Adrenal gland (tissue), 5 donors: Measurements from ENCODE around the gene LEF1.

Experiments used
- POLR2A ChIP-seq, 2 donors: fragments of 450-650 bp; IDR thresholded peaks; one replicate each; pipeline ENCODE4 v1.6.1; 2017; ENCODE audit warnings: antibody characterized with exemption in 2 of 2, mild to moderate bottlenecking in 2 of 2, moderate library complexity in 1 of 2
- TF ChIP-seq, protein P1 (sequence below), 6 experiments: fragments of 450-650 bp in 4 of 6; fragments of 200-600 bp in 2 of 6; sonication (generic) in 1 of 6; IDR thresholded peaks; 1 replicate in 5 of 6; 2 replicates in 1 of 6; pipeline versions ENCODE4 v1.5.1 to v1.8.0; 2016 to 2021; ENCODE audit warnings: antibody characterized with exemption in 6 of 6, mild to moderate bottlenecking in 2 of 6, moderate library complexity in 1 of 6
- donor health status: DM: no; HTN: no; CAD: no.

DNA sequence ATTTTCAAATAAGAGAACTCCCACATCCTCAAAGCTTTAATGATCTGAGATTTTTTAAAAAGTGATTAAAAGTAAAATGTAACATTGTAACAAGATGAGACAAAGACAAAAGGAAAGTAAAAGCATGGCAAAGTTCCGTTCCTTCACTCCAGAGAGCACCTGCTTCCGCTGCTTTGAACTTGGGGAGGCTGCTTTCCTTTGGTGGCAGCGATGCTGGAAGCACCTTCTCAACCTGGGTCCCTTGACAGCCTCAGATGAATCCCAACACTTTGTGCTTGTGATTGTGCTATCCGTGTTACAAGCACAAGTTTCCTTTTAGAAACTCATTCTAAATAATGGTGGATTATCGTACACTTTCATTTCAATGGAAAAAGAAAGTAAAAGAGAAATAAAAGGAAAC, 119.3 kb downstream of the LEF1 start:
- TF ChIP-seq, protein P1, sequence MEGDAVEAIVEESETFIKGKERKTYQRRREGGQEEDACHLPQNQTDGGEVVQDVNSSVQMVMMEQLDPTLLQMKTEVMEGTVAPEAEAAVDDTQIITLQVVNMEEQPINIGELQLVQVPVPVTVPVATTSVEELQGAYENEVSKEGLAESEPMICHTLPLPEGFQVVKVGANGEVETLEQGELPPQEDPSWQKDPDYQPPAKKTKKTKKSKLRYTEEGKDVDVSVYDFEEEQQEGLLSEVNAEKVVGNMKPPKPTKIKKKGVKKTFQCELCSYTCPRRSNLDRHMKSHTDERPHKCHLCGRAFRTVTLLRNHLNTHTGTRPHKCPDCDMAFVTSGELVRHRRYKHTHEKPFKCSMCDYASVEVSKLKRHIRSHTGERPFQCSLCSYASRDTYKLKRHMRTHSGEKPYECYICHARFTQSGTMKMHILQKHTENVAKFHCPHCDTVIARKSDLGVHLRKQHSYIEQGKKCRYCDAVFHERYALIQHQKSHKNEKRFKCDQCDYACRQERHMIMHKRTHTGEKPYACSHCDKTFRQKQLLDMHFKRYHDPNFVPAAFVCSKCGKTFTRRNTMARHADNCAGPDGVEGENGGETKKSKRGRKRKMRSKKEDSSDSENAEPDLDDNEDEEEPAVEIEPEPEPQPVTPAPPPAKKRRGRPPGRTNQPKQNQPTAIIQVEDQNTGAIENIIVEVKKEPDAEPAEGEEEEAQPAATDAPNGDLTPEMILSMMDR (IDR thresholded peaks at IDR 0.05) = no peak
- no peak for TF ChIP-seq POLR2A (IDR thresholded peaks at IDR 0.05)
